ENCODE data around the gene SFRP2.

SFRP2 gene

GRCh38 chr4:153788413-153789276 is at the start of gene SFRP2:
TSS of gene SFRP2 (minus strand) at chr4:153789083. CDS start at chr4:153788835, 248 bp downstream.
- DNase-seq, result no peak

- no peak for DNase-seq
These were observed 49.7 kb upstream of the SFRP2 start for GRCh38 chr4:153838564-153838963.

- DNase-seq, result no peak
These were observed 46.0 kb upstream of the SFRP2 start for GRCh38 chr4:153834901-153835300.

- no peak for DNase-seq
These were observed 43.9 kb upstream of the SFRP2 start for GRCh38 chr4:153832720-153833287.

GRCh38 chr4:153832054-153832453 is 43.2 kb upstream of the SFRP2 start:
- DNase-seq, result no peak

GRCh38 chr4:153831245-153831644 is 42.4 kb upstream of the SFRP2 start:
- no peak for DNase-seq

- DNase-seq, result no peak
These were observed 36.8 kb upstream of the SFRP2 start for GRCh38 chr4:153825691-153826090.

- DNase-seq, result no peak
These were observed 36.2 kb upstream of the SFRP2 start for GRCh38 chr4:153825126-153825525.

- DNase-seq, result no peak
These were observed 35.6 kb upstream of the SFRP2 start for GRCh38 chr4:153824501-153824900.

GRCh38 chr4:153823483-153823882 is 34.6 kb upstream of the SFRP2 start:
- no peak for DNase-seq

GRCh38 chr4:153822316-153822715 is 33.4 kb upstream of the SFRP2 start:
- no peak for DNase-seq

GRCh38 chr4:153817466-153817865 is 28.6 kb upstream of the SFRP2 start:
- no peak for DNase-seq

GRCh38 chr4:153816542-153816941 is 27.7 kb upstream of the SFRP2 start:
- no peak for DNase-seq

GRCh38 chr4:153814789-153815188 is 25.9 kb upstream of the SFRP2 start:
- DNase-seq, result no peak

GRCh38 chr4:153809916-153810810 is 21.3 kb upstream of the SFRP2 start:
- DNase-seq, result no peak

GRCh38 chr4:153809307-153809706 is 20.4 kb upstream of the SFRP2 start:
- no peak for DNase-seq

GRCh38 chr4:153808175-153808574 is 19.3 kb upstream of the SFRP2 start:
- DNase-seq, result no peak

GRCh38 chr4:153806073-153806472 is 17.2 kb upstream of the SFRP2 start:
- no peak for DNase-seq

GRCh38 chr4:153804722-153805121 is 15.8 kb upstream of the SFRP2 start:
- DNase-seq, result no peak

- DNase-seq, result no peak
These were observed 10.8 kb upstream of the SFRP2 start for GRCh38 chr4:153799694-153800074.

- no peak for DNase-seq
These were observed 10.2 kb upstream of the SFRP2 start for GRCh38 chr4:153798901-153799693.

GRCh38 chr4:153798420-153798819 is 9.5 kb upstream of the SFRP2 start:
- DNase-seq, result no peak

- no peak for DNase-seq
These were observed 5.1 kb upstream of the SFRP2 start for GRCh38 chr4:153794006-153794405.
